Loucy (cell line): ENCODE measurements around the gene UPF2.
A peak's percentile ranks its signal among the peaks of the same experiment; 100 is the strongest.

ENCODE experiments used
- H2AFZ ChIP-seq: fragments of 200-600 bp; sonication (generic); 2 replicates; pipeline ENCODE4 v1.6.0; 2016; ENCODE audit warnings: antibody characterized with exemption, mild to moderate bottlenecking, low read length, moderate library complexity
- H3F3A ChIP-seq: fragments of 200-600 bp; 2 replicates; pipeline ENCODE4 v1.6.0; 2016; ENCODE audit warnings: antibody characterized with exemption, low read depth, mild to moderate bottlenecking
- H3K27me3 ChIP-seq: fragments of 200-600 bp; sonication (generic); 2 replicates; pipeline ENCODE4 v1.6.1; 2014; ENCODE audit warnings: low read length, mild to moderate bottlenecking; ENCODE audit not compliant: insufficient read depth, poor library complexity, severe bottlenecking
- H3K36me3 ChIP-seq: fragments of 200-600 bp; sonication (generic); 2 replicates; pipeline ENCODE4 v1.6.1; 2016; ENCODE audit warnings: low read length; ENCODE audit not compliant: insufficient read depth
- H3K4me1 ChIP-seq: fragments of 200-600 bp; sonication (generic); 2 replicates; pipeline ENCODE4 v1.5.1; 2014; ENCODE audit warnings: low read length, mild to moderate bottlenecking; ENCODE audit not compliant: insufficient read depth, poor library complexity, severe bottlenecking
- H3K4me2 ChIP-seq: fragments of 200-600 bp; sonication (generic); 2 replicates; pipeline ENCODE4 v1.6.0; 2014; ENCODE audit warnings: antibody characterized with exemption, low read length, low read depth, mild to moderate bottlenecking; ENCODE audit not compliant: poor library complexity, severe bottlenecking
- H3K4me3 ChIP-seq: fragments of 200-600 bp; sonication (generic); 2 replicates; pipeline ENCODE4 v1.5.1; 2014; ENCODE audit warnings: low read length, mild to moderate bottlenecking, mixed read lengths; ENCODE audit not compliant: poor library complexity, severe bottlenecking
- H3K79me2 ChIP-seq: fragments of 200-600 bp; sonication (generic); 2 replicates; pipeline ENCODE4 v1.6.1; 2014; ENCODE audit warnings: low read length; ENCODE audit not compliant: insufficient read depth
- H3K9ac ChIP-seq: fragments of 200-600 bp; sonication (generic); 2 replicates; pipeline ENCODE4 v1.6.0; 2014; ENCODE audit warnings: mild to moderate bottlenecking, low read depth, low read length, moderate library complexity; ENCODE audit not compliant: poor library complexity, severe bottlenecking
- H3K9me2 ChIP-seq: fragments of 200-600 bp; sonication (generic); replicated peaks from 2 replicates; pipeline ENCODE4 v1.6.1; 2016; ENCODE audit warnings: low read depth, low read length, mixed read lengths
- H3K9me3 ChIP-seq: fragments of 200-600 bp; sonication (generic); 2 replicates; pipeline ENCODE4 v1.6.1; 2014; ENCODE audit warnings: mild to moderate bottlenecking, antibody characterized with exemption, low read length, low read depth; ENCODE audit not compliant: insufficient read depth
- H4K20me1 ChIP-seq: fragments of 200-600 bp; sonication (generic); 2 replicates; pipeline ENCODE4 v1.6.0; 2014; ENCODE audit warnings: antibody characterized with exemption, low read length, mild to moderate bottlenecking; ENCODE audit not compliant: insufficient read depth, poor library complexity, severe bottlenecking
- EZH2phosphoT487 ChIP-seq: fragments of 200-600 bp; IDR thresholded peaks from 2 replicates; pipeline ENCODE4 v1.6.1; 2018; ENCODE audit warnings: antibody characterized with exemption, mild to moderate bottlenecking, moderate library complexity, borderline replicate concordance
- TF ChIP-seq, protein P1 (sequence below): fragments of 200-600 bp; sonication (generic); conservative IDR thresholded peaks from 2 replicates; pipeline ENCODE4 v1.5.1; 2014; ENCODE audit warnings: mild to moderate bottlenecking, antibody characterized with exemption, low read length

Gene UPF2

DNA sequence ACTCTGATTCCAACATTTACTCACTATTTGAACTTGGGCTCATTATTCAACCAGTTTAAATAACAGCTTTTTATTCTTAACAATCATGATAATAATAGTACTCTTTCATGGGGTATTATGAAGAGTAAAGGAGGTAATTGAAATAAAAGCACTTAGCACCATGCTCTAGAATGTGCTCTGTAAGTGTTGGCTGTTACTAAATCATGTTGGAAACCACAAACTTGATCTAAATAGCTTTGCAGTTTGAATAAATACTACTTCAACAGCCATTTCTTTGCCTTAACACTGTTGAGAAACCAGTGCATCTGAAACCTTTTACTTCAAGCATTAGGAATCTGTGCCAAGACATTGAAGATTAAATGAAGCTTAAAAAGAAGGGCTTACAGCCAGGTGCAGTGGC is 7.9 kb upstream of the UPF2 start:
- no peak overlapping the region for H3K4me2 ChIP-seq
- TF ChIP-seq, protein P1, sequence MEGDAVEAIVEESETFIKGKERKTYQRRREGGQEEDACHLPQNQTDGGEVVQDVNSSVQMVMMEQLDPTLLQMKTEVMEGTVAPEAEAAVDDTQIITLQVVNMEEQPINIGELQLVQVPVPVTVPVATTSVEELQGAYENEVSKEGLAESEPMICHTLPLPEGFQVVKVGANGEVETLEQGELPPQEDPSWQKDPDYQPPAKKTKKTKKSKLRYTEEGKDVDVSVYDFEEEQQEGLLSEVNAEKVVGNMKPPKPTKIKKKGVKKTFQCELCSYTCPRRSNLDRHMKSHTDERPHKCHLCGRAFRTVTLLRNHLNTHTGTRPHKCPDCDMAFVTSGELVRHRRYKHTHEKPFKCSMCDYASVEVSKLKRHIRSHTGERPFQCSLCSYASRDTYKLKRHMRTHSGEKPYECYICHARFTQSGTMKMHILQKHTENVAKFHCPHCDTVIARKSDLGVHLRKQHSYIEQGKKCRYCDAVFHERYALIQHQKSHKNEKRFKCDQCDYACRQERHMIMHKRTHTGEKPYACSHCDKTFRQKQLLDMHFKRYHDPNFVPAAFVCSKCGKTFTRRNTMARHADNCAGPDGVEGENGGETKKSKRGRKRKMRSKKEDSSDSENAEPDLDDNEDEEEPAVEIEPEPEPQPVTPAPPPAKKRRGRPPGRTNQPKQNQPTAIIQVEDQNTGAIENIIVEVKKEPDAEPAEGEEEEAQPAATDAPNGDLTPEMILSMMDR = no peak
- no peak for TF ChIP-seq EZH2phosphoT487
- H4K20me1 ChIP-seq = no peaks in the 10 kb centered on the region
- H3K27me3 ChIP-seq = no peaks in the 10 kb centered on the region
- no peaks in the 10 kb centered on the region for H3K36me3 ChIP-seq
- H3K9ac ChIP-seq = no peak overlapping the region
- no peaks in the 10 kb centered on the region for H3K9me3 ChIP-seq
- H3K9me2 ChIP-seq = no peaks in the 10 kb centered on the region
- no peaks in the 10 kb centered on the region for H3F3A ChIP-seq
- H3K79me2 ChIP-seq = no peaks in the 10 kb centered on the region
- H2AFZ ChIP-seq = peak overlapping the region; percentile 84
- H3K4me3 ChIP-seq = no peak overlapping the region
- H3K4me1 ChIP-seq = peaks cover 6% of the 10 kb centered on the region

DNA sequence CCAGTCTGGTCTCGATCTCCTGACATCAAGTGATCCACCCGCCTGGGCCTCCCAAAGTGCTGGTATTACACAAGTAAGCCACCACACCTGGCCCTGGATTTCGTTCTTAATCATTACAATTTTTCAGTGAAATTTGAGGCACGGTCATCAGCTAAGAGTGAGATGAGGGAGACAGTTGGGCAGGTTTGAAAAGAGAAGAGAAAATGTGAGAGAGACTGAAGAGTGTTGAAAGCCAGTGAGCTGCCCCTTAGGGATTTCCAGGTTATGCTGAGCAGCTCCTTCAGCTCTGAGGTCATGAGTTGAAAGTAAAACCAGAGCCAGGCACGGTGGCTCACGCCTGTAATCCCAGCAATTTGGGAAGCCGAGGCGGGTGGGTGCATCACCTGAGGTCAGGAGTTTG is 5.9 kb upstream of the UPF2 start:
- Histone ChIP-seq H3K4me3 (no peak overlapping the region), H3K36me3 (no peaks in the 10 kb centered on the region), H3K9ac (no peak overlapping the region), H3K4me2 (no peak overlapping the region), H2AFZ (no peak overlapping the region), H3K9me3 (no peaks in the 10 kb centered on the region), H3K9me2 (no peaks in the 10 kb centered on the region), H3K4me1 (peaks cover 10% of the 10 kb centered on the region), H3K27me3 (no peaks in the 10 kb centered on the region), H4K20me1 (no peaks in the 10 kb centered on the region), H3F3A (no peaks in the 10 kb centered on the region), H3K79me2 (no peaks in the 10 kb centered on the region)
- TF ChIP-seq, protein P1 = no peak
- TF ChIP-seq EZH2phosphoT487 = no peak

DNA sequence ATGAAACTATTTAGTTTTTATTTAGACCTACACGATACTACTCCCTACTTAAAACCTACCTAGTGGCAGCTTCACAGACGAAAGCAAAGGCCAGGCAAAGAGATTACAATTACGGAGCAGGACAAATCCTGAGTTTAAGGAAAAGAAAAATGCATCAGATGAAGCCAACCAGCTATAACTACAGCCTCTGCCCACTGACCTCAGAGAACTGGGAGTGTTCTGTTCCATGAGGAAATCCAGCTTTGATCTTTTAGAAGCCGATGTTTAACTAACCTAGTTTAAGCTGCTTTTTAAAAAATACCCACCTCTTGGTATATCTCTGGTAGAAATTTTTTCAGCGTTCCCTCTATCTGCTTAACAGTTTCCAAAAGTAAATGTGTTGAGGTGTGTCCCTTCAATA is 3.0 kb upstream of the UPF2 start:
- H3K4me1 ChIP-seq = peaks cover 19% of the 10 kb centered on the region
- H4K20me1 ChIP-seq = peaks cover 12% of the 10 kb centered on the region
- no peaks in the 10 kb centered on the region for H3F3A ChIP-seq
- no peak overlapping the region for H2AFZ ChIP-seq
- H3K27me3 ChIP-seq = no peaks in the 10 kb centered on the region
- no peak for TF ChIP-seq EZH2phosphoT487
- TF ChIP-seq, protein P1 = no peak
- no peaks in the 10 kb centered on the region for H3K9me2 ChIP-seq
- H3K4me3 ChIP-seq = no peak overlapping the region
- no peaks in the 10 kb centered on the region for H3K9me3 ChIP-seq
- H3K9ac ChIP-seq = no peak overlapping the region
- H3K79me2 ChIP-seq = peaks cover 20% of the 10 kb centered on the region
- H3K36me3 ChIP-seq = no peaks in the 10 kb centered on the region
- H3K4me2 ChIP-seq = no peak overlapping the region
